ENCODE results near the gene MAML3.

MAML3 gene

DNA sequence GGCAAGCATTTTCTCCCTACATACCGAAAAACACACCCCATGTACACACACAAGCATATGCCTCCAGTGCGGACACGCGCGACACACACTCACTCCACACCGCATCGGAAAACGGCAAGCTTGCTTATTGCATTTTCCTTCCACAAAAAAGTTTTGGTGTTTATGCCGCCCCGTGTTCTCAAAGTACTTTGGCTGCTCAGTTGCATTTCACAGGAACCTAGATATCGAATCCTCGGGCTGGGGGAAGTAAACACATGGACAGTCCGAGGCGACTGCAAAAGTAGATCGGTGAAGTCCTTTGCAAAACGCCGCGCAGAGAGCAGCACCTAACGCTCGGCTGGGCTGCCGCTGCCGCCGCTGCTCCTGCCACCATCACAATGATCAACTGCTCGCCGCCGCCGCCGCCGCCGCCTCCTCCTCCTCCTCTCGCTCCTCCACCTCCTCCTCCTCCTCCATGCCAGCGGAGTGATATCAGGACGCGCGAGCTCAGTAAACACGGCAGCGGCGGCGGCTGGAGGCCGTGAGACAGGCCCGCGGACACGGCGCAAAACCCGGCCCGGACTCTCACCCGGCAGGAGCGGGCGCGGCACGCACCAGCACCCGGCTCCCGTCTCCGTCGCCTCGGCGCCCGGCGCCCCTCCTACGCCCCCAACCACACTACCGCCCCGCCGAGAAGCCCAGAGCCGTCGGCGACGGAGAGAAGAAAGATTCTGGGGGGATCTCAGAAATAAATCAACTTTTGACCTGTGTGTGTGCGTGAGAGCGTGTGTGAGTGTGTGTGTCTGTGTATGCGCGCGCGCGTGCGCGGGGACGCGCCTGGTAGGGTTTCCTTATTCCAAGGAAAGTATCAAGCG, at the start of gene MAML3:
TSS of gene MAML3 (minus strand) at position 467 of the 854 bp plus-strand sequence. CDS start 857 bp downstream, outside the sequence.
- DNase-seq (ENCODE audit: low spot score): peak; percentile 52

GRCh38 chr4:140198942-140199341, 45.0 kb upstream of the MAML3 start:
- DNase-seq (ENCODE audit: low spot score): no peak

DNA sequence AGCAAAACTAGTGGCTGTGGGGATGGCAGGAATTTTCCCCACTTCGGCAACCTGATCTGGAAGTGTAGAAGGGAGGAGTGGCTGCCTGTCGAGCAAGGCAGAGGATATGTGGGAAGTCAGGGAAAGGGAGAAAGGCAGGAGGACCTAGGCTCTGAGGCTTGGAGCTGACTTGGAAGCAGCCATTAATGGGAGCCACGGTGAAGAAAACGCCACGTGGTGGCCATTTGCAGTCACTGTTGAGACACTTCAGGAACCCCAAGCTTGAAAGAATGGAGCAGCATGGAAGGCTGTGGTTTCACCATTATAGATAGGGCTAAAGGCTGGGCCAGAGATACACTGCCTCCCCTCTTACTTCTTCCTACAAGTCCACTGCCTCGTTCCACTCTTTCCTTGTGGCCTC, 41.8 kb upstream of the MAML3 start:
- DNase-seq (ENCODE audit: low spot score): no peak

- DNase-seq (ENCODE audit: low spot score): no peak
Measured at GRCh38 chr4:140189805-140190204, 35.8 kb upstream of the MAML3 start.

DNA sequence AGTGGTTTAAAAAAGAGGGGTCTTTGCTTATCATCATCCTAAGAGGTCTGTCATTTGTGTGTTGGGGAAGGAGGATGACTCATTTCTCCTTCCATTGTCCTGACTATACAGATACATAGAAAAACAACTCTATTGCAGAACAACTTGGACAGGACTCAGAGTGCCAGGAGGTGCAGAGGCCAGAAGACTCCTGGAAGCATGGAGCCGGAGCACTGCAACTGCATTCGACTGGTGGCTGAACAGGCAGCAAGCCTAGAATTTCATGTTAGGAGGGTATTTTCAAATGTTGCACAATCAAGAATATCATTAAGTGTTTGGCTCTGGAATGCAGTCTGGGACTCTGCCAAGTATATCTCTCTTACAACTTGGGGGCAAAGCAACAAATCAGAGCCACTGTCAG, 35.0 kb upstream of the MAML3 start:
- no peak for DNase-seq (ENCODE audit: low spot score)

GRCh38 chr4:140187316-140187695, 33.3 kb upstream of the MAML3 start:
- no peak for DNase-seq (ENCODE audit: low spot score)

DNA sequence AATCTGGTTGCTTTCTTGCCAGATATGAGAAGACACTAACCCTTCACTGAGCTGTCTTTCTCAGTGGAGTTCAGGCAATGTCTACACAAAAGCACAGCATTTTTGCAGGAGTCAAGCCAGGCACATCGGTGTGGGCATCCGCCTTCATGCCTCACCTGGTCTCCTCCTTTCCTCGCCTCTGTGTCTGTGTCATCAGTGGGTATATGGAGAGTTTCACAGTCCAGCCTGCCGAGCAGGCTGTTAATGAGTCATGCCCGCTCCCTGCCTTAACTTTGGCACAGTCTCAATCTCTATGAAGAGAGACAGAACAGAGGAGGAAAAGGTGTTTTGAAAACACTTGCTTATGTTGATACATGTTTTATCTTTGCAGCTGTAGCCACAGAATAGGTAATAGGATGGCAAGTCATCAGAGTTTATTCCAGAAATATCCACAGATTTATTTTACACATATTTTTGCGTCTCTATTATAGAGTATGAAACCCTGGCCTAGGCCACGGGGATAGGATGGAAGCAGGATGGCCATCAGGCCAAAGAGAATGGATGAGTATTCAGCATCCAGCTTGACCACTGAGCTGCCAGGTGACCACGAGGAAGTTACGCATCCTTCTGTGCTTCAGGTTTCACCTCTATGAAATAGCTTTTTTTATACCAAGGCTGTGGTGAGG, 32.8 kb upstream of the MAML3 start:
- no peak for DNase-seq (ENCODE audit: low spot score)

DNA sequence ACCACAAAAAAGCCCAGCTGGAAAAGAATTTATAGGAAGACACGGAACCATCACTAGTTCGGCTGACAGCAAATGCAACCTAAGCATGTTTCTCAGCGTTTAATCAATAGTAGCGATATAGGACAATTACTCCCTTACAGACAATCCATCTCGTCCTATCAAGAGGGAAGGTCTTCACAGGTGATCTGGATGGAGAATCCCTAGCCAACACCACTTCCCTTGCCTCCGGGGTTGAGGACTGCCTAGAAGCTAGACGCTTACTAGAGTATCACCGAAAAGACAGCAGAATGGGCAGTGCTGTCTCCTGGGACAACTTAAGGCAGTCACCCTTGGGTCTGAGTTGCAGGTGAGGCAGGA, 32.1 kb upstream of the MAML3 start:
- no peak for DNase-seq (ENCODE audit: low spot score)

GRCh38 chr4:140185412-140186081, 31.6 kb upstream of the MAML3 start:
- no peak for DNase-seq (ENCODE audit: low spot score)

DNA sequence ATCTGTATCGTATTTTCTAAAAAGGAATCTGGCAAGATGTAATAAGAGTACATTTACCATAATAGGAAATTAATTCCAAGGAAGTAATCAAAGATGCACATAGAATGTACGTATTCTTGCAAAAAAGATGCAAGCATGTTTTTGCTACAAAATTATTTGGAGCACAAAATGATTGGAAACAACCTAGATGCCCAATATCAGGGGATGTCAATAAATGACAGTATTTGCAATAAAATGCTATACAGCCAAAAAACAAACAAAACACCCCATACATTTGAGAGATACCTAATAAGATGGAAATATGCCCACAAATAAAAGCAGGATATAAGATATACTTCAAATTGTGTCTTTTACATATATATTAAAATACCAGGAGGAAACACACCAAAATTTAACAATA, 29.3 kb upstream of the MAML3 start:
- no peak for DNase-seq (ENCODE audit: low spot score)

DNA sequence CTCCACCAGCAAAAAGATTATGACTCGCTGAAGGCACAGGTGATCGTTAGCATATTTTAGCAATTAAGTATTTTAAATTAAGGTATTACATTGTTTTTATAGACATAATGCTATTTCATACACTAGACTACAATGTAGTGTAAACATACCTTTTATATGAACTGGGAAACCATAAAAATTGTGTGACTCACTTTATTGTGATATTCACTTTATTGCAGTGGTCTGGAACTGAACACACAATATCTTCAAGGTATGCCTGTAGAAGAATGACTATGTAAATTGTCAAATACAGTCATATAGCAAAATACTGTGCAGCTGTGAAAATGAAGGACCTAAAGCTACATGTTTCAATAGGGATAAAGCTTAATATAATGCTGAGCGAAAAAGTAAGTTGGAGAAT, 26.6 kb upstream of the MAML3 start:
- DNase-seq (ENCODE audit: low spot score): no peak

DNA sequence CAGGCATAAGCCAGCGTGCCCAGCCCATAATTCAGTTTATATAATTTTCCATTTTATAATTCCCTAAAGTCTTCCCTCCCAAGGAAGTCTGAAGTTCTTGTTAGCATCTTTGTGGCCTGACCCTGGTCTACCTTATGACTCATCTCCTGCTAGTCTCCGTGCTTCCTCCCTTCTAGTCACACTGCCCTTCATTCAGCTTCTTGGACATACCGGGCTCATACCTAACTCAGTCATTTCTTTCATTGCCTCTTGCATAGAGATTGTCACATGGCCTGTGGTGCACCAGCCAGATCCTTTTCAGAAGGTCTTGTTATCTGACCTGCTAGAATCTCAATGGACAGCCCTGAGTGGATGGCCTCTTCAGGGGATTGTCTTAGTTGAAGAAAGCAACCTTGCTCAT, 22.8 kb upstream of the MAML3 start:
- no peak for DNase-seq (ENCODE audit: low spot score)

GRCh38 chr4:140174543-140174942, 20.6 kb upstream of the MAML3 start:
- no peak for DNase-seq (ENCODE audit: low spot score)

DNA sequence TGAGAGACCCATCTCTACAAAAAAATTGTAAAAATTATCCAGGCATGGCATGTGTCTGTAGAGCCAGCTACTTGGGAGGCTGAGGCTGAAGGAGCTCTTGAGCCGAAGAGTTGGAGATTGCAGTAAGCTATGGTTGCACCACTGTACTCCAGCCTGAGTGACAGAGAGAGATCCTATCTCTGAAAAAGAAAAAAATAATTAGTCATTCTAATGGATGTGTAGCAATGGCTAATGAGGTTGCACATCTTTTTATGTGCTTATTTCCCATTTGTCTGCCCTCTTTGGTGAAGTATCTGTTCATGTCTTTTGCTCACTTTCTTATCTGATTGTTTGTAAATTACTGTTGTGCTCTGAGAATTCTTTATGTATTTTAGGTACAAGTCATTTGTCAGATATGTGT, 19.0 kb upstream of the MAML3 start:
- no peak for DNase-seq (ENCODE audit: low spot score)

- DNase-seq (ENCODE audit: low spot score): no peak
Measured at GRCh38 chr4:140170299-140170698, 16.3 kb upstream of the MAML3 start.

DNA sequence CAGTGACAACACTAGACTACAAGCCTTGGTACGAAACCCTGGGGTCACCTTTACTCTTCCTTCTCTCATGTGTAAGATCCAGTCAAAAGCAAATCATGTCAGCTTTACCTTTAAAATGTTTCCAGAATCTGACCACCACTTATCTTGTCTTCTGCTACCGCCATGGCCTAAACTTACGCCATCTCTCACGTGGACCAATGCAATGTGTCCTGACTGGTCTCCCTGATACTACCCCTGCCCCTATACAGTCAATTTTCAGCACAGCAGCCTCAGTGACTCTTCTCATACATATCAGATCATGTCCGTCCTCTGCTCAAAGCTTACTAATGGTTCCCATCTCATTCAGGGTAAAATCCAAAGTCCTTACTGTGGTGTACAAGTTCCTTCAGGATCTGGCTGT, 15.0 kb upstream of the MAML3 start:
- DNase-seq (ENCODE audit: low spot score): no peak

- DNase-seq (ENCODE audit: low spot score): no peak
Measured at GRCh38 chr4:140168474-140168873, 14.5 kb upstream of the MAML3 start.

- DNase-seq (ENCODE audit: low spot score): no peak
Measured at GRCh38 chr4:140163029-140163810, 9.2 kb upstream of the MAML3 start.

- DNase-seq (ENCODE audit: low spot score): no peak
Measured at GRCh38 chr4:140162596-140162995, 8.6 kb upstream of the MAML3 start.

GRCh38 chr4:140158365-140159030, 4.5 kb upstream of the MAML3 start:
- DNase-seq (ENCODE audit: low spot score): no peak

- DNase-seq (ENCODE audit: low spot score): no peak
Measured at GRCh38 chr4:140157341-140157740, 3.4 kb upstream of the MAML3 start.
